GM18502 (cell line): ENCODE measurements around the gene MRPL51.
A peak's percentile ranks its signal among the peaks of the same experiment; 100 is the strongest.
"Not testable (repeated sequence)": the region's sequence is repeated elsewhere in the genome, so short reads cannot be mapped to it uniquely, and the experiment has no call there.

Source experiments
- ATAC-seq: cut with Tn5 transposase; IDR thresholded peaks from one replicate; pipeline ENCODE4 v1.9.1; 2021; ENCODE audit warnings: mild to moderate bottlenecking; ENCODE audit not compliant: unreplicated experiment, poor library complexity

Gene MRPL51

DNA sequence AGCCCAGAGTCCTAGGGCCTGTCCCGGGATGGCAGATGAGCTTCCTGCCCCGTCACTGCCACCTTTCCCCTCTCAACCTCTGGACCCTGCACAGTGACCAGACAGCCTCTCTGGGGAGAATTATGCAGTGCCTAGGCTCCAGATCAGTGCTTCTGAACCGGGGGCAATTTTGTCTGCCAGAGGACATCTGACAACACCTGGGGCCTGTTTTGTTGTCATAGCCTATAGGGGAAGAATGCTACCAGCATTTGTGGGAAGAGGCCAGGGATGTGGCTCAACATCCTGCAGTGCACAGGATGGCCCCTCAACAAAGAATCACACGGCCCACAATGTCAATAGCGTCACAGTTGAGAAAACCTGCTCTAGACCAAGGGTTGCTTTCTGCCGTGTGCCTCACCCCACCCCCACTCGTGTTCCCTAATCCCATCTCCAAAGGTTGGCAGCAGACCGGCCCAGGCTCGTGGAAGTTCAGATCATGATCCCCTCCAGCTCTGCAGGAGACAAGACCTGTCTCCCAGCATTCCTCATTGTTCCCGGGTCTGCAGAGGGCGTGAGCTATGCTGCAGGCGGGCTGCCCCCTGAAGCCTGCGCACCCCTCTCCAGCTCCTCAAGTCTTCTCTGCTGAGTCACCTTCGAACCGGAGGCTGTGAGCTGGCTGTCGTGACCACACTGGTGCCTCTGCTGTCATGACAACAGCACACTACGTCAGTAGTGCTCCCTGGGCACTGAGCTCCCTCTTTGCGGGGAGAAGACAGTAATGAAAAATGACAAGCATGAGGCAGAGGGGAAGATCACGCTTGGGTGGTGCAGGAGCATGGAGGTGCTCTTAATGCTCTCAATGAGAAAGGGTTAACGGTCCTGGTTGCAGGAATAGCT, 39.2 kb upstream of the MRPL51 start:
- peak; percentile 31 for ATAC-seq

DNA sequence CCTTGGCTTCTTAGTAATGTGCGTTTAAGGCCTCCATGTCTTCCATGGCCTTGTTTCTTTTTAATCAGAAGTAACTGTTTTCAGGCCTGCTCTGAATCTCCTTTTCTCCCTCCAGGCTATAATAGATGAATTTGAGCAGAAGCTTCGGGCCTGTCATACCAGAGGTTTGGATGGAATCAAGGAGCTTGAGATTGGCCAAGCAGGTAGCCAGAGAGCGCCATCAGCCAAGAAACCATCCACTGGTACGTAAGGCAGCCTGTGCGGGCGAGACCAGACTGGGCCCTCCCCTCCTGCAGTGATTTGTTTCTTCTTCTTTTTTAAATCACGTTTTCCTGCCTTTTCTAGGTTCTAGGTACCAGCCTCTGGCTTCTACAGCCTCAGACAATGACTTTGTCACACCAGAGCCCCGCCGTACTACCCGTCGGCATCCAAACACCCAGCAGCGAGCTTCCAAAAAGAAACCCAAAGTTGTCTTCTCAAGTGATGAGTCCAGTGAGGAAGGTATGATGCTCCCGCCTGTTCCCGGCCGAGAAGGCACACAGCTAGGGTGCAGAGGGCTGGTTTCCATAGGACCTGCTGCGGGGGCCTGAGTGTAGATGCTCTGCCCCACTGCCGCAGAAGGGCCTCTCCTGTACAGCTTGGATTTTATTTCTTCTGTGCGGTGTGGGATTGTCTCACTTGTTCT, 37.7 kb upstream of the MRPL51 start:
- ATAC-seq = no peak

DNA sequence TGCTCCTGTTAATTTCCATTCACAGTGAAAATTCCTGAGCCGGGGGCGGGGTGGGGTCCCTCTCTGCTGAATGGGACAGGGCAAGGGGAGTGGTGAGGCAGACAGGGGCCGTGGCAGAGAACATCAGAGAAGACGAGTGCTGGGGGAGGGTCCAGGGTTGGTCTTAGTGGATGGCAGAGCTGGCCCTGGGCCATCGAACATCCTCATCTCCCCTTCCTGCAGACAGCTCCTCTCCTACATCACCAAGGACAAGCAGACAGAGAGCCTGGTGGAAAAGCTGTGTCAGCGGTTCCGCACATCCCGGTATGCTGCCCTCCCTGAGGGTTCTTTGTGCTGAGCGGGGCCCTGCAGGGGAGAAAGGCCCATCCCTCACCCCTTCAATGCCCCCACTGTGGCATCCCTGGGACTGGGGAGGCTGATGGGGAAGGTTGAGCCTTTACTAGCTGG, 36.3 kb upstream of the MRPL51 start:
- no peak for ATAC-seq

DNA sequence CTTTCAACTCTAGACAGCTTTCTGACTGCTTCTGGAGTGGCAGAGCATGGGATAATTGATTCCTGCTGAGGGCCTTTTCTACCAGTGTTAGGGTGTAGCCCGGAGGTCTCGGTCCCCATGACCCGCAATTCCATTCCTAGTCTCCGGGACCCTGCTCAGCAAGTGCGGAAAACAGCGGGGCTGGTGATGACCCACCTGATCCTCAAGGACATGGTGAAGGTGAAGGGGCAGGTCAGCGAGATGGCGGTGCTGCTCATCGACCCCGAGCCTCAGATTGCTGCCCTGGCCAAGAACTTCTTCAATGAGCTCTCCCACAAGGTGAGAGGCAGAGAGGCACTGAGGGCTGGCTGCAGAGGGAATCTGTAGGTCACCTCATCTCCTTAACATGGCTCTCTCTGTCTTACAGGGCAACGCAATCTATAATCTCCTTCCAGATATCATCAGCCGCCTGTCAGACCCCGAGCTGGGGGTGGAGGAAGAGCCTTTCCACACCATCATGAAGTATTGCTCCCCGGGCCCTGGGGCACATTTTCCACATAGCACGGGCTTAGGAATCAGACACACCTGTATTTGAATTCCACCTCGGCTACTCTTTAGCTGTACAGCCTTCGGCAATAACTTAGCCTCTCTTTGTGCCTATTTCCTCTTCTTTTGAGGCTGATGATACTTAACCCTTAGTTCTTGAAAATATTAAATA, 35.6 kb upstream of the MRPL51 start:
- no peak for ATAC-seq

DNA sequence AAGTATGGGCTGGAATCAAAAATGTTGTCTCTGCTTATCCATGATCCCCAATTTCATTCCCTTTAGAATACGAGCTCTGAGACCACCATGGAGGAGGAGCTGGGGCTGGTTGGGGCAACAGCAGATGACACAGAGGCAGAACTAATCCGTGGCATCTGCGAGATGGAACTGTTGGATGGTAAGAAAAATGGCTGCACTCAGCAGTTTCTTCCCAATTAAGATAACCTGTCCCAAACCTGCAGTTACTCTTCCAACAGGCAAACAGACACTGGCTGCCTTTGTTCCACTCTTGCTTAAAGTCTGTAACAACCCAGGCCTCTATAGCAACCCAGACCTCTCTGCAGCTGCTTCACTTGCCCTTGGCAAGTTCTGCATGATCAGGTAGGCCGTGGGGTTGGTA, 34.6 kb upstream of the MRPL51 start:
- no peak for ATAC-seq

DNA sequence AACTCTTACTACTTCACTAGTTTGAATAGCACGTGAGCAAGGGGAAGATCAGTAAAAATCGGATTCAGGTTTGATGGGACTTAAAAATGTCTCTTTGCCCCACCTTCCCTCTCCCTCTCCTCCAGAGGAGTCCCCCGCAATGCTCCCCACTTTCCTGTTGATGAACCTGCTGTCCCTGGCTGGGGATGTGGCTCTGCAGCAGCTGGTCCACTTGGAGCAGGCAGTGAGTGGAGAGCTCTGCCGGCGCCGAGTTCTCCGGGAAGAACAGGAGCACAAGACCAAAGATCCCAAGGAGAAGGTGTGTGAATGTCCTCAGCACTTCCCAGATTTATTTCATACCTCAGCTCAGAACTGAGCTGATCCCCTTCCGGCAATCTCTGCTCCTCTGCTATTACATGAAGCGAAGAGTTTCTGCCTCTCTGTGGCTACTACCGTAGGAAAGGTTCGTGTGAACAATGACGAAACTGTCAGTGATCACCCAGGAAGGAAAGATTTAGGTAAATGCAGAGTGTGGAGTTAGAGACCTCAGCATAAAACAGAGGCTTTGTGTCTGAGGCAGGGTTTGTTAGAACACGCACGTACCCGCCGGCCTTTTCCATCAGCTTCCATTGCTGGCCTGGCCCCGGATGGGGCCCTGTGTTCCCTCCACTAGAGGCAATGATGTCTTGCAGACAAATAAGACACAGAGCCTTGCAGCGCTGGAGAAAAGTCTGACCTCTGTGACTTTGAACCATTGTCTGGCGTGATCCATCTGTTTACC, 33.9 kb upstream of the MRPL51 start:
- no peak for ATAC-seq

DNA sequence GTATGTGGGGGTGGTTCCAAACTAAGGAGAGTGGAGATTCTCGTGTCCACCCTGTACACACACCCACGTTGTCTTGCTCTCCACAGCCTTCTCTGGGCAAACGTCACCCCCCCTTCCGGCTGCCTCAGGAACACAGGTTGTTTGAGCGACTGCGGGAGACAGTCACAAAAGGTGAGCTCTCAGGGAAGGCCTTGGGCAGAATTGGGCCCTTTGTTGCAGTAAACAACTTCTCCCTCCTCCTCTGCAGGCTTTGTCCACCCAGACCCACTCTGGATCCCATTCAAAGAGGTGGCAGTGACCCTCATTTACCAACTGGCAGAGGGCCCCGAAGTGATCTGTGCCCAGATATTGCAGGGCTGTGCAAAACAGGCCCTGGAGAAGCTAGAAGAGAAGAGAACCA, 33.1 kb upstream of the MRPL51 start:
- no peak for ATAC-seq

DNA sequence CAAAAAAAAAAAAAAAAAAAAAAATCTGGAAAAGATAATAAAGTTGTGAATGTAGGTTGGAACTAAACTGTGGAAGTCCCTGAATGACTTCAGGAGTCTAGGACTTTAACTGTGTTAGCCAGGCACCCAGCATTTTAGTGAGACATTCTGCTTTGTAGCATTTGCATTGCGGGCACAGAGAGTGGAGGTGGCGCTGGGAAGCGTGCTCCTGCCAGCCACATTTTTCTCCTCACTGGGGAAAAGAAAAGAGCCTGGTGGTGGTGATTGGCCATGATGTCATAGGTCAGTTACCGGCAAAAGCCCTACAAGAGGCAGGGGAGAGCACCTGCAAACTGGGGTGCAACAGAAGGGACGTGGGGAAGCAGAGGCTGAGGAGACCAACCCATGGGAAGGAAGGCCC, 31.6 kb upstream of the MRPL51 start:
- ATAC-seq = no peak

DNA sequence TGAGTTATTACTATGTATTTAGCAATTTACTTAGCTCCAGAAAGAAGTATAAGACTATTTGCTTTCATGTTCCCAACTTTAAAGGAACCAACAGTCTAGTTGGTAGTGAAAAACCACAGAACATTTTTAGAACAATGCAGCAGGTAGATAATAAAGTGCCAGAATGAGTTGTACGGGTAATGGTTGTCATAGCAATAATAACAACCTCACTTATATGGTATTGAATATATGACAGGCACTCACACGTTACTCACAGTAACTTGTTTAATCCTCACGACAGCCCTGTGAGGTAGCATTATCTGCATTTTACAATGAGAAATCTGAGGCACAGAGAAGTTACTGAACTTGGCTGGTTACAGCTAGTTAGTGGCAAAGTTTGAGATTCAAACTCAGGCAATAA, 30.6 kb upstream of the MRPL51 start:
- ATAC-seq = no peak

DNA sequence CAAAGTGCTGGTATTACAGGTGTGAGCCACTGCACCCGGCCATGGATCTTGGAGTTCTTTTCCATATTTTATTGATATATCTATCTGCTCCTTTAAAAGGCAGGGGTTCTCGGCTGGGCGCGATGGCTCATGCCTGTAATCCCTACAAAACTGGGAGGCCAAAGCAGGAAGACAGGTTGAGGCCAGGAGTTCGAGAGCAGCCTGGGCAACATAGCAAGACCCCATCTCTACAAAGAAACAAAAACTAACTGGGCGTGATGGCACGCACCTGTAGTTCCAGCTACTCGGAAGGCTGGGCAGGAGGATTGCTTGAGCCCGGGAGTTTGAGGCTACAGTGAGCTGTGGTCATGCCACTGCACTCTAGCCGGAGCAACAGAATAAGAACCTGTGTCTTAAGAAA, 29.1 kb upstream of the MRPL51 start:
- no peak for ATAC-seq

DNA sequence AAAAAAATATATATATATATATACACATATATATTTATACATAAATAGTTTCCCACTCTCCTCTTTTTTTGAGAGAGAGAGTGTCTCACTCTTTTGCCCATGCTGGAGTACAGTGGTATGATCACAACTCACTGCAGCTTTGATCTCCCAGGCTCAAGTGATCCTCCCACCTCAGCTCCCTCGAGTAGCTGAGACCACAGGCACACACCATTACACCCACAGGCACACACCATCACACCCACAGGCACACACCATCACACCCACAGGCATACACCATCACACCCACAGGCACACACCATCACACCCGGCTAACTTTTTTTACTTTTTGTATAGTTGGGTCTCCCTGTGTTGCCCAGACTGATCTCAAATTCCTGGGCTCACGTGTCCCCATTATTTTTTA, 27.1 kb upstream of the MRPL51 start:
- ATAC-seq = no peak

DNA sequence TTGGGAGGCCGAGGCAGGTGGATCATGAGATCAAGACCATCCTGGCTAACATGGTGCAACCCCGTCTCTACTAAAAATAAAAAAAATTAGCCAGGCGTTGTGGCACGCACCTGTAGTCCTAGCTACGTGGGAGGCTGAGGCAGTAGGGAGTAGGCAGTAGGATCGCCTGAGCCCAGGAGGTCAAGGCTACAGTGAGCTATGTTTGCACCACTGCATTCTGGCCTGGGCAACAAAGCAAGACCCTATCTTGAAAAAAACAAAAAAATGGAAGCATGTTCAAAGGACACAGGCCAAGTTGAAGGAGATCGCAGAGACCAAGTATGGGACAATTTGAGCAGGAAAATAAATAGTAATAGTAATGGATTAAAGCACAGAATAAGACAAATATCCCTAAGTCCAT, 15.0 kb upstream of the MRPL51 start:
- no peak for ATAC-seq

DNA sequence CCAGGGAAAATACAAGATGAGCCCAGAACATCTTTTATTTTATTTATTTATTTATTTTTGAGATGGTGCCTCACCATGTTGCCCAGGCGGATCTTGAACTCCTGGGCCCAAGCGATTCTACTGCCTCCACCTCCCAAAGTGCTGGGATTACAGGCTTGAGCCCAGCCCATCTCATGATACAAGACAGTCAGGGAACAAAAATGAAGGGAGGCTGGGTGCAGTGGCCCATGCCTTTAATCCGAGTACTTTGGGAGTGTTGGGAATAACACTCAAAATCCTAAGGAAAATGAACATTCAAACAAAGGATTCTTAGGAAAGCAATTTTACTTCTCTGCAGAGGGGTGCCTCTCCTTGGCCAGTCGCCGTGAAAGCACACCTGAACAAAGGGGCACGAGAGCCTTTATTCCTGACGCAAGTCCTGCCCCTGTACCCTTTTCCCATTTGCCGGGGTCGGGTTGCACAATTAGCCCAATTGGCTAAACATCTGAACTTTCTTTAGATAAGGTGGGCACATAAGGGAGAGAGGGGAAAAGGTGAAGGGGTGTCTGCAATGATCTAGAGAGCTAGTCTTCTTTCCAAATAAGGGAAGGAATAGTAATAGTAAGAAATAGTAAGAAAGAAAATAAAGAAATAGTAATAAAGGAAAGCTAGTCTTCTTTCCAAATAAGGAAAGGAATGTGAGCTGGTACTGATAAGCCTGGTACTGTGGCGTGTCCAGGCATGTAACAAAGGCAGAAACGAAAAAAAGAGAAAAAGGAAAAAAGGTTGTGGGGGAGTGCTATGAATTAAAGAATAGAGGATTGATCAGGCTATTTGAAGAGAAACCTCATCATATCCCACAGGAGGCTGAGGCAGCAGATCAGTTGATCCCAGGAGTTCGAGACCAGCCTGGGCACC, 14.3 kb upstream of the MRPL51 start:
- ATAC-seq = no peak

DNA sequence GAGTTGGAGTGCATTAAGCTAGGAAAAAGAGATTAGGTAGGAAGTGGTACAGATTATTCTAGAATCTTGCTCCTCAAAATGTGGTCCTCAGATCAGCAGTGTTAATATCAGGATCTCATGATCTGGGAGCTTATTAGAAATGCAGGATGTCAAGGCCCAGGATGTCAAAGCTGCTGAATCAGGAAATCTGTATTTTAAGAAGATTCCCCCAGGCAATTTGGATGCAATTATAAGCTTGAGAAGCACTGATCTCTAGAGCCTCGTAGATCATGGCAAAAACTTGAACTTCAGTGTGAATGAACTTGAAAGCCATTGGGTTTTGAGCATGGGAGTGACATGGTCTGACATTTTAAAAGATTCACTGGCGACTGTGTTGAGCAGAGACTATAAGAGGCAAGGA, 7.4 kb upstream of the MRPL51 start:
- ATAC-seq = no peak

DNA sequence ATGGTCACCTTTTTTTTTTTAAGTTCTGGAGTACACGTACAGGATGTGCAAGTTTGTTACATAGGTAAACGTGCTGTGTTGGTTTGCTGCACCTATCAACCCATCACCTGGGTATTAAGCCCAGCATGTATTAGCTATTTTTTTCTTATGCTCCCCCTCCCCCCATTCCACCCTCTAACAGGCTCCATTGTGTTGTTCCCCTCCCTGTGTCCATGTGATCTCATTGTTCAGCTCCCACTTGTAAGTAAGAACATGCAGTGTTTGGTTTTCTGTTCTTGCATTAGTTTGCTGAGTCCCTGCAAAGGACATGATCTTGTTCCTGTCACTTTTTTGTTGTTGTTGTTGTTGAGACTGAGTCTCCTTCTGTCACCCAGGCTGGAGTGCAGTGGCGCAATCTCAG, 4.2 kb upstream of the MRPL51 start:
- not testable (repeated sequence) for ATAC-seq

DNA sequence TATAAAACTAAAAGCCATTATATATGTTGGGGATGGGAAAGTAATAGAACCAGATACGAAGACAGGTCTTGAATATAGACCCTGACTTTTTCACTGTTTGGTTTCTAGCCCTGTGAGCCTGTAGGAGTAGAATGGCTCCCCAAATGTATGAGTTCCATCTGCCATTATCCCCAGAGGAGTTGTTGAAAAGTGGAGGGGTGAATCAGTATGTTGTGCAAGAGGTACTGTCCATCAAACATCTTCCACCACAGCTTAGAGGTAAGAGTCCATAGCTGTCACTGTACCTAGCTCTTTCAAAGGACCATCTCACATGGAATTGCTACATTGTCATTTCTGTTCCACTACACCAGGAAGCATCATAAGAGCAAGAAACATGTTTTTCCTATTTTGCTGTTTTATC, 1.9 kb upstream of the MRPL51 start:
- ATAC-seq = no peak

DNA sequence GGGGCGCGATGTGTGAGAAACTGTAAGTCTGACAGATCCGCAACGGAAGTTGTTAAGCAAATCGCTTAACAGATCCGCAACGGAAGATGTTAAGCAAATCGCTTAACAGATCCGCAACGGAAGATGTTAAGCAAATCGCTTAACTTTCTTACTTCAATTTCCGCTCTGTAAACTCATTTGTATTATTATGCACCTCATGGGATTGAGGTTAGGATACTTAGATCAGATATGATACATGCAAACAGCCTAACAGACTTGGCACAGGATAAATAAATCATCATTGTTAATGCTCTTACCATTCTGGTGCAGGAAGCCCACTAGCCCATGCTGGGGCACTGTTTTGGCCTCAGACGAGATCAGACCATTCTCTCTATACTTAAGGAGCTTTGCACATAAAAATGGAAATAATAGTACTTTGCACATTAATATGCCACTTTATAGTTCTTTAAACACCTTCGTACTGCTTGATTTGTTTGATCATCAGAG, 1.2 kb upstream of the MRPL51 start:
- ATAC-seq = no peak

DNA sequence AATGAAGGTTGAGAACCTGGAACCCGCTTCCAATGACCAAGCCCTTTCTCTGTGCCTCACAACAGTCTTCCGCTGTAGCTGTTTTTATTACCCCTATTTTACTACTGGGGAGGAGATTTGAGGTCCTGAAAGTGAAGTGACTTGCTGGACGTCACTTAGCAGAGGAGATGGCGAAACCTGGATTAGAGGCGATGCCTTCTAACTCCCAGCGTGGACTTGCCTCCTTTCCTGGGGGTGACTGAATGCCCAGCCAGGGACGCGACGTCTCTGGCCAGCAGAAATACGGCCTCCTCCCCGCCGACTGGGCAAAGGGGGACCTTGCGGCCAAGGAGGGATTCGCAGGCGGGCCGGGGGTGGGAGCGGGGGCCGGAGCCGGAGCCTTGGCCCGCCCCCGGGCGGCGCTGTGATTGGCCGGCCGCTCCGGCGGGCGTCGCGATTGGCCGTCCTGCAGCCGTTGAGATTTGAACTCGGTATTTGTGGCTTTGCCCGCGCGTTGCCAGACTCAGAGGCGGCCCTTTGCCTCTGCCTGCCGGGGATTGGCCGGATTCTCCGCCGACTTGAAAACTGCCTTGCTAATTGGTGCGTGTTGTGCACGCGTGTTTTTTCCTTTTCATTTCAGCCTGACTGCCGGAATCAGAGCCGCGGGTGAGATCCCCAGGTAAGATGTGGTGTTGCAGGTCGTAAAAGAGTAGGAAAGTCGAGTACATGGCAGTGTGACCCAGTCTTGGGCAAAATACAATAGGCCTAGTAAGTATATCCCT, 615 bp upstream of the MRPL51 start, which contains the start of gene NCAPD2:
TSS of gene NCAPD2 (plus strand) at position 606 of the 761 bp plus-strand sequence. CDS start 997 bp downstream, outside the sequence.
- ATAC-seq = peak; percentile 85
